OCI-LY7 (cell line): ENCODE data around the gene MBOAT2. TPM values are rescaled to one million over a fixed set of nuclear protein-coding genes. Genes with fewer than 3 reads are reported as not detected.
"Not testable (repeated sequence)": the region's sequence is repeated elsewhere in the genome, so short reads cannot be mapped to it uniquely, and the experiment has no call there.

Source experiments
- BruUV-seq: library from RNA; stranded (reverse); fragments of 400-500 nt; replicated peaks from 2 replicates; lab custom pipeline; 2021; lab: Mats Ljungman, UMichigan
- CTCF ChIA-PET: fragments of 300-600 bp; sonication (Branson Sonifier 250); formaldehyde crosslinking; loops from one replicate; lab custom pipeline; 2022; ENCODE audit warnings: antibody characterized with exemption; ENCODE audit not compliant: unreplicated experiment; lab: Charles Lee
- POLR2A ChIA-PET: fragments of 300-600 bp; sonication (Branson Sonifier 250); formaldehyde crosslinking; loops from one replicate; lab custom pipeline; 2022; ENCODE audit warnings: antibody characterized with exemption; lab: Charles Lee
- DNase-seq: peaks from one replicate; pipeline ENCODE4 v3.0.0-alpha.2; 2015; ENCODE audit warnings: low spot score
- H2AFZ ChIP-seq: fragments of 200-600 bp; sonication (generic), shearing (Covaris generic); 2 replicates; pipeline ENCODE4 v1.6.1; 2014; ENCODE audit warnings: mild to moderate bottlenecking, antibody characterized with exemption, low read length, moderate library complexity
- H3K27ac ChIP-seq: fragments of 200-600 bp; sonication (generic); 2 replicates; pipeline ENCODE4 v1.5.1; 2014; ENCODE audit warnings: mixed run types, low read depth, mild to moderate bottlenecking, moderate library complexity, low read length, inconsistent platforms; ENCODE audit not compliant: poor library complexity, severe bottlenecking
- H3K36me3 ChIP-seq: fragments of 200-600 bp; sonication (generic); 2 replicates; pipeline ENCODE4 v1.6.1; 2014; ENCODE audit warnings: mild to moderate bottlenecking, antibody characterized with exemption, low read length, moderate library complexity, mixed read lengths; ENCODE audit not compliant: insufficient read depth
- H3K4me1 ChIP-seq: fragments of 200-600 bp; sonication (generic); 2 replicates; pipeline ENCODE4 v1.5.1; 2014; ENCODE audit warnings: mild to moderate bottlenecking, low read length; ENCODE audit not compliant: insufficient read depth, poor library complexity, severe bottlenecking
- H3K4me2 ChIP-seq: fragments of 200-600 bp; sonication (generic); 2 replicates; pipeline ENCODE4 v1.6.1; 2014; ENCODE audit warnings: mild to moderate bottlenecking, low read length
- H3K4me3 ChIP-seq: fragments of 200-600 bp; sonication (generic); 2 replicates; pipeline ENCODE4 v1.5.1; 2014; ENCODE audit warnings: mild to moderate bottlenecking, low read depth, low read length; ENCODE audit not compliant: poor library complexity, severe bottlenecking
- H3K79me2 ChIP-seq: fragments of 200-600 bp; sonication (generic); 2 replicates; pipeline ENCODE4 v1.6.1; 2016; ENCODE audit warnings: low read depth, mild to moderate bottlenecking, low read length, moderate library complexity, mixed read lengths; ENCODE audit not compliant: insufficient read depth
- H3K9me2 ChIP-seq: fragments of 200-600 bp; sonication (generic); 2 replicates; pipeline ENCODE4 v1.6.1; 2016; ENCODE audit warnings: mild to moderate bottlenecking, low read length, mixed read lengths; ENCODE audit not compliant: insufficient read depth
- H3K9me3 ChIP-seq: fragments of 200-600 bp; sonication (generic); 2 replicates; pipeline ENCODE4 v1.6.1; 2014; ENCODE audit warnings: mild to moderate bottlenecking, mixed run types, low read length, mixed read lengths
- H4K20me1 ChIP-seq: fragments of 200-600 bp; sonication (generic); 2 replicates; pipeline ENCODE4 v1.6.1; 2014; ENCODE audit warnings: mild to moderate bottlenecking, antibody characterized with exemption, low read length, moderate library complexity, mixed read lengths; ENCODE audit not compliant: insufficient read depth
- EZH2phosphoT487 ChIP-seq: fragments of 200-600 bp; sonication (generic); IDR thresholded peaks from 2 replicates; pipeline ENCODE4 v1.6.1; 2018; ENCODE audit warnings: low read depth, borderline replicate concordance, mild to moderate bottlenecking, mixed run types, antibody characterized with exemption, low read length, moderate library complexity, mixed read lengths
- intact Hi-C: fragments of 100-400 bp; cut with micrococcal nuclease; formaldehyde crosslinking; loops from one replicate; pipeline ENCODE4 v1.10.0; 2022; ENCODE audit not compliant: unreplicated experiment
- total RNA-seq, 2 experiments: library from RNA; depleted of rRNA in 1 of 2; stranded (reverse); fragments of >200 nt in 1 of 2; shearing (Covaris generic) in 1 of 2; gene quantifications; 2 replicates each; pipeline ENCODE4 v1.2.3, GENCODE V29; 2014 to 2022
- TF ChIP-seq, protein P1 (sequence below): fragments of 200-600 bp; sonication (generic); conservative IDR thresholded peaks from 2 replicates; pipeline ENCODE4 v1.5.1; 2014; ENCODE audit warnings: mild to moderate bottlenecking, antibody characterized with exemption, low read length, moderate library complexity, mixed read lengths

MBOAT2 gene
- total RNA-seq, 2 experiments from 2014 or later = 0.28 to 0.93 TPM

DNA sequence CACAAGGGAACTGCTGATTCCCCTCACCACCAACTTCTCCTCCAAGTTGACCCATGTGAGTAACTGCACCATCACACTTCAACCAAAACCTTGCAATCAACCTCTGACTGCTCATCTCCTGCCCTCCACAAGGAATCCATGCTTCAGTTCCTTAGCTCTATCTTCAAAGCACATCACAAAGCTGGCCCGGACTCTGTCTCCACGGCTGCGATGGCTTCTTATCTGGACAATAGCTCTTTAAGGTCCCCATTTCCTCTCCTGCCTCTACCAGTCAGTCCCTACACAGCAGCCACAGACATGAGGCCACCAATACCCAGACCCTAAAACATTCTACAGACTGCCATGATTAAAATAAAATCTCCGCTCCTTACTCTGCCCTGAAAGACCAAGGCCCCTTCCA, 25.7 kb downstream of the MBOAT2 start:
- no peaks in the 10 kb centered on the region for H3K9me2 ChIP-seq
- no peaks in the 10 kb centered on the region for H3K79me2 ChIP-seq
- no peaks in the 10 kb centered on the region for H3K9me3 ChIP-seq
- no peak overlapping the region for H3K27ac ChIP-seq
- no peaks in the 10 kb centered on the region for H3K36me3 ChIP-seq
- H3K4me3 ChIP-seq = no peak overlapping the region
- intact Hi-C loops = no loop called here
- ChIA-PET POLR2A (interaction anchor here (0.9 kb wide), 1 partner anchor 20 kb away, joined by 4 read pairs; no protein-coding TSS in a partner anchor), CTCF (no interaction called here)
- no peaks in the 10 kb centered on the region for H4K20me1 ChIP-seq
- BruUV-seq = no TSS peak
- no peak overlapping the region for H3K4me2 ChIP-seq
- DNase-seq = no peak
- TF ChIP-seq, protein P1, sequence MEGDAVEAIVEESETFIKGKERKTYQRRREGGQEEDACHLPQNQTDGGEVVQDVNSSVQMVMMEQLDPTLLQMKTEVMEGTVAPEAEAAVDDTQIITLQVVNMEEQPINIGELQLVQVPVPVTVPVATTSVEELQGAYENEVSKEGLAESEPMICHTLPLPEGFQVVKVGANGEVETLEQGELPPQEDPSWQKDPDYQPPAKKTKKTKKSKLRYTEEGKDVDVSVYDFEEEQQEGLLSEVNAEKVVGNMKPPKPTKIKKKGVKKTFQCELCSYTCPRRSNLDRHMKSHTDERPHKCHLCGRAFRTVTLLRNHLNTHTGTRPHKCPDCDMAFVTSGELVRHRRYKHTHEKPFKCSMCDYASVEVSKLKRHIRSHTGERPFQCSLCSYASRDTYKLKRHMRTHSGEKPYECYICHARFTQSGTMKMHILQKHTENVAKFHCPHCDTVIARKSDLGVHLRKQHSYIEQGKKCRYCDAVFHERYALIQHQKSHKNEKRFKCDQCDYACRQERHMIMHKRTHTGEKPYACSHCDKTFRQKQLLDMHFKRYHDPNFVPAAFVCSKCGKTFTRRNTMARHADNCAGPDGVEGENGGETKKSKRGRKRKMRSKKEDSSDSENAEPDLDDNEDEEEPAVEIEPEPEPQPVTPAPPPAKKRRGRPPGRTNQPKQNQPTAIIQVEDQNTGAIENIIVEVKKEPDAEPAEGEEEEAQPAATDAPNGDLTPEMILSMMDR = no peak
- no peak for TF ChIP-seq EZH2phosphoT487
- H3K4me1 ChIP-seq = no peaks in the 10 kb centered on the region
- no peak overlapping the region for H2AFZ ChIP-seq

DNA sequence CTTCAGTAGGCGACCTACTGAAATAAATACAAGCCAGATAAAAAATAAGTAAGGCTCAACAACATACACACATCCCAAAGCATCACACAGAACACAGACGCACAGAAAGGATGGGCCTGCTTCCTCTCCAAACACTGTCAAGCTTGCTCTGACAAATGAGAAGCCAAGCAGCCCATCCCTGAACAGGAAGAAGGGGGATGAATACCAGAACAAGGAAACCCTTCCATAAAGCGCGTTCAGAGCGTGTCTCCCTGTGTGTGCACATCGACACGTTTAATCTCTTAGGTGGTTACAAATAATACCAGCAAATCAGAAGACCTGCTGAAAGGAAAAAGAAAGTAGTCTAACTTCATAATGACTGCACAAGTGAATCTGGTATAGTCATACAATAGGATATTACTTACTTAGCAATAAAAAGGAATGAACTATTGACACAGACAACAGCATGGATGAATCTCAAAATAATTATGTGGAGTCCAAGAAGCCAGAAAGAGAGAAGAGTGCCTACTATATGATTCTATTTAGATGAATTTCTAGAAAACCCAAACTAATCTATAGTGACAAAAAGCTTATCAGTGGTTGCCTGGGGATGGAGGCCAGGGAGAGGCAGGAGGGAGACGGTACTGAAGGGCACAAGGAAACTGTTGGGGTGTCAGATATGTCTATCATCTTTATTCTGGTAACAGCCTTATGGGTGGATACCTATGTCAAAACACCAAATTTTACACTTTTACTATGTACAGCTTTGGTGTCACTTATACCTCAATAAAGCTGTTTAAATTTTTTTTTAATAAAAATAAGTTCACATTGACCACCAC, 26.8 kb downstream of the MBOAT2 start:
- no peaks in the 10 kb centered on the region for H3K4me1 ChIP-seq
- H3K4me3 ChIP-seq = no peak overlapping the region
- no peak overlapping the region for H3K27ac ChIP-seq
- H3K79me2 ChIP-seq = no peaks in the 10 kb centered on the region
- no peak overlapping the region for H3K4me2 ChIP-seq
- TF ChIP-seq, protein P1 = no peak
- no peak for DNase-seq
- H3K9me3 ChIP-seq = no peaks in the 10 kb centered on the region
- intact Hi-C loops = no loop called here
- ChIA-PET CTCF (no interaction called here), POLR2A (interaction anchor here (0.6 to 0.9 kb wide), 2 partner anchors 19 to 1649 kb away, joined by 3 to 4 read pairs; no protein-coding TSS in a partner anchor)
- no TSS peak for BruUV-seq
- no peaks in the 10 kb centered on the region for H3K36me3 ChIP-seq
- H2AFZ ChIP-seq = no peak overlapping the region
- no peaks in the 10 kb centered on the region for H3K9me2 ChIP-seq
- no peaks in the 10 kb centered on the region for H4K20me1 ChIP-seq

DNA sequence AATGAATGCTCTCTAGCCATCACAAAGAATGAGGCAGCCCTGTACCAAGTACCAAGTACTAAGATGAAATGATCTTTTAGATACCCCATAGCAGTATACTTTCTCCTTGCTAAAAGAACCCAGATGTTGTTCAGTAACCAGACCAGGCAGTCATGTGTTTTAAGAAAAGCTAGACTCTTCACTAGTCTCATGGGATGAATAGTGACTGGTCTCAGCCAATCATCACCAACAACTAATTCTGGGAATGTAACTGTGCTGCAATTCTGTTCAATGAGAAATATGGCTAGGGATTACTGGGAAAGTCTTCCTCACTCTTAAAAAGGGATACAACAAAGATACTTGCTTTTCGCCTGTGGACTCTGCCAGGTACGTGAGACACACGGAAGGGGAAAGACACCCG, 29.5 kb downstream of the MBOAT2 start:
- Histone ChIP-seq H3K4me1 (no peaks in the 10 kb centered on the region), H4K20me1 (no peaks in the 10 kb centered on the region), H3K9me3 (no peaks in the 10 kb centered on the region), H3K36me3 (no peaks in the 10 kb centered on the region), H3K4me3 (no peak overlapping the region), H3K4me2 (no peak overlapping the region), H3K9me2 (no peaks in the 10 kb centered on the region), H3K27ac (no peak overlapping the region), H3K79me2 (no peaks in the 10 kb centered on the region), H2AFZ (no peak overlapping the region)
- TF ChIP-seq EZH2phosphoT487 = no peak
- TF ChIP-seq, protein P1 = no peak
- no TSS peak for BruUV-seq
- POLR2A ChIA-PET = interaction anchor here (0.6 kb wide), 1 partner anchor 72 kb away, joined by 4 read pairs; no protein-coding TSS in a partner anchor
- CTCF ChIA-PET = no interaction called here
- intact Hi-C loops = no loop called here
- DNase-seq = no peak

DNA sequence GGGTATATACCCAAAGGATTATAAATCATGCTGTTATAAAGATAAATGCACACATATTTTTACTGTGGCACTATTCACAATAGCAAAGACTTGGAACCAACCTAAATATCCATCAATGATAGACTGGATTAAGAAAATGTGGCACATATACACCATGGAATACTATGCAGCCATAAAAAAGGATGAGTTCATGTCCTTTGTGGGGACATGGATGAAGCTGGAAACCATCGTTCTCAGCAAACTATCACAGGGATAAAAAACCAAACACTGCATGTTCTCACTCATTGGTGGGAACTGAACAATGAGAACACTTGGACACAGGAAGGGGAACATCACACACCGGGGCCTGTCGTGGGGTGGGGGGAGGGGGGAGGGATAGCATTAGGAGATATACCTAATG, 30.5 kb downstream of the MBOAT2 start:
- CTCF ChIA-PET, POLR2A ChIA-PET: not testable (repeated sequence)

More for the DNA sequence above, 30.5 kb downstream of the MBOAT2 start:
- H3K4me1 ChIP-seq, H3K4me2 ChIP-seq, H3K79me2 ChIP-seq, DNase-seq, H3K27ac ChIP-seq, H2AFZ ChIP-seq, BruUV-seq, intact Hi-C loops, H3K4me3 ChIP-seq, H4K20me1 ChIP-seq, H3K9me2 ChIP-seq, H3K36me3 ChIP-seq, H3K9me3 ChIP-seq: not testable (repeated sequence)
